NCI-H1105 (cell line): ENCODE measurements around the gene BMP10.
"Not testable (repeated sequence)": the region's sequence is repeated elsewhere in the genome, so short reads cannot be mapped to it uniquely, and the experiment has no call there.

Source experiments
- DNase-seq: peaks from one replicate; lab custom pipeline; 2025; lab: John Stamatoyannopoulos, UW

Gene BMP10

DNA sequence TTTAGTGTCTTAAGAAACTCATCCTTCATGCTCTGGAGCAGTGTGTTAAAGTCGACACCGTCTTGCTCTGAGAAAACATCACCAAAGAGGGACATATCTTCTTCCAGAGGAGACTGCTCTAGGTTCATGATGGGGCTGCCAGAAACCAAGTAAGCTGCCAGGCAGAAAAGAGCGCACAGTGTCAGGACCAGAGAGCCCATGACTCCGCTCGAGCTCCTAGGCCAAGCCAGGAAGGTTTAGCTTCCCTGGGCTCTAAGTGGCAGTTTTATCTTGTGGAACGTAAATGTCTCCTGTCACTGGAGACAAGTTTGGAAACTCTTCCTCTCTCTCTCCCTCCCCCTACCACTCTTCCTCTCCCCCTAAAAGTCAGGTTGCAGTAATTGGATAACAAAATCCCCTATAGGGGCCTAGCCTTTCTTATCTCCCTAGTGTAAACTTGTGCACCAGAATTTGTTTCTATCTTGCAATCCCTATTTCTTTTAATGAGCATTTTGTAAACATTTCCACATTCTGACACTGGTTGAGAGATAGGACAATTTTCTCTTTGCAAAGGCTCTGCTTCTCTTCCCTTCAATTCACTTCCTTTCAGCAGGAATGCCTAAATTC, at the start of gene BMP10:
Gene BMP10, minus strand, starts transcription at position 239 of the 606 bp plus-strand sequence. Its CDS starts 39 bp downstream, at position 200.
- DNase-seq: no peak

- DNase-seq: no peak
These were observed 49.4 kb upstream of the BMP10 start for GRCh38 chr2:68920481-68921170.

DNA sequence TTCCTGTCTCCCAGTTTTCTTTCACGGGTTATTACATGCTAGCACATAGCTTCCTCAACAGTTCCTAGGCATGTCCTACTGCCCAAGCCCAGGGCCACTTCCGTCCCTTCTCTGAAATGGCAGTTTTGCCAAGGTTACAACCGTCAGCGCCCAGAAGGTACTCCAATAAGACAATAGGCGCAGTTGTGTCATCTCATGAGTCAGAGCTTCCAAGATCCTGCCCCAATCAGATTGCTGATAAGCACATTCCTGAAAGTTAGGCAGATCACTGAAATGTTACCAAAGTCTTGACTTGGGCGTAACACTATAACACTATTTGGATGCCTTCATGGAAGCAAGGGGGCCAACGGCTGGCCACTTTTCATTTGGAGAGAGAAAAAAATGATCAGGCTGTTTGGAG, 47.3 kb upstream of the BMP10 start:
- no peak for DNase-seq

- DNase-seq: no peak
These were observed 46.0 kb upstream of the BMP10 start for GRCh38 chr2:68917034-68917718.

DNA sequence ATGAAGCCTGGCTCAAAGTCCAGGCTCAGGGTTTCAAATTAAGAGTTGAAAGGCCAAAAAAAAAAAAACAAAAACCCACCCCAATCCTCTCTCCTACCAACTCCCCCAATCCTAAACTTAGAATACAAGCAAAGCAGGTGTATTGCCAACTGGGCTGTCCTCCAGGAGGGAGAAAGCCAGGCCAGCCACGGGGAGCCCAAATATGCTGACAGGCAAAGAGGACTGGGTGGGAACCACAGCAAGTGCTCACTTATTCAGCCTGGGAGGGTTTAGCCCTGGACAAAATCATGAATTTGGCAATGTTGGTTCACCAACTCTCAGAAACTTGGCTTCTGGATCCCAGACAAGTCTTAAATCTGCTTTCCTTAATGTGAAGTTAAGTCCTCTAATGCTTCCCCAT, 45.0 kb upstream of the BMP10 start:
- no peak for DNase-seq

DNA sequence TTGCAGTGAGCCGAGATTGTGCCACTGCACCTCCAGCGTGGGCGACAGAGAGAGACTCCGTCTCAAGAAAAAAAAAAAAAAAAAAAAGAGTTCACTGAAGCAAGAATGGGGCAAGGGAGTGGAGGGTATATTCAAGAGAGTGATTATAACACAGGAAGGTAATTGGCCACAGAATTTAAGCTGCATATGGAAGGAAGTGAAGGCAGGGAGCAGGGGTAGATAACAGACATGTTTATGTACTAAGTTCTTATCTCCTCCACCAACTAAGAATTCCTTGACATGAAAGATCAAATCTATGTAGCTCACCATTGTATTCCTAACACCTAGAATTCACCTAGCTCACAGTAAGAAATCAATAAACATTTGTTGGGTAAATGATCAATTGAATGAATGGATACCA, 44.2 kb upstream of the BMP10 start:
- no peak for DNase-seq

DNA sequence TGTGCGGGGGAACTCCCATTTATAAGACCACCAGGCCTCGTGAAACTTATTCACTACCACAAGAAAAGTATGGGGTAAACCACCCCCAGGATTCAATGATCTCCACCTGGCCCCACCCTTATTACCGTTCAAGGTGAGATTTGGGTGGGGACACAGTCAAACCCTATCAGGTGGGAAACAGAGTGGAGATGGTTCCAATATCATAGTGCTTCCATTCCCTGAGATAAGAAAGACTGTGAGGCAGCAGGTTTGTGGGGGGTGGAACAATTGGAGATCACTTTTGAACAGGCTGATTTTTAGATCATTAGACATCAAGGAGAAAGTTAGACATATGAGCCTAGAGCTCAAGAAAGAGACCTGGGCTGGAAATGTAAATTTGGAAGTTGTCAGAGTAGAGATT, 42.2 kb upstream of the BMP10 start:
- DNase-seq: no peak

DNA sequence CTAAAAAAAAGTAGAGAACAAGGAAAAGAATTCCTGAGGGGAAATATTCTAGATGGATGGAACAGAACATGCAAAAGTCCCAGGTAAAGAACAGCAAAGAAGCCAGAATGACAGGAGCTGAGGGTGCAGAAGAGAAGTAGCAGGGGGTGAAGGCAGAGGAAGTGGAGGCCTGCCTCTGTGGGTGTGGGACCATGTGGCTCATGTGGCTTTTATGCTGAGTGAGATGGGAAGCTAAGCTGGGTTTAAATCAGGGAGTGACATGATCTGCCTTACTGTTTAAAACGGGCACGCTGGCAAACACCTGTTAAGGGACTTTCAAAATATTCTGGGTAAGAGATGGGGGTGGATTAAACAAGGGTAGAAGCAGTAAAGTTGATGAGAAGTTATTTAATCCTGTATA, 41.5 kb upstream of the BMP10 start:
- DNase-seq: no peak

- DNase-seq: no peak
These were observed 40.9 kb upstream of the BMP10 start for GRCh38 chr2:68912111-68912510.

- no peak for DNase-seq
These were observed 40.5 kb upstream of the BMP10 start for GRCh38 chr2:68911709-68912108.

GRCh38 chr2:68911246-68911645, 40.0 kb upstream of the BMP10 start:
- DNase-seq: no peak

DNA sequence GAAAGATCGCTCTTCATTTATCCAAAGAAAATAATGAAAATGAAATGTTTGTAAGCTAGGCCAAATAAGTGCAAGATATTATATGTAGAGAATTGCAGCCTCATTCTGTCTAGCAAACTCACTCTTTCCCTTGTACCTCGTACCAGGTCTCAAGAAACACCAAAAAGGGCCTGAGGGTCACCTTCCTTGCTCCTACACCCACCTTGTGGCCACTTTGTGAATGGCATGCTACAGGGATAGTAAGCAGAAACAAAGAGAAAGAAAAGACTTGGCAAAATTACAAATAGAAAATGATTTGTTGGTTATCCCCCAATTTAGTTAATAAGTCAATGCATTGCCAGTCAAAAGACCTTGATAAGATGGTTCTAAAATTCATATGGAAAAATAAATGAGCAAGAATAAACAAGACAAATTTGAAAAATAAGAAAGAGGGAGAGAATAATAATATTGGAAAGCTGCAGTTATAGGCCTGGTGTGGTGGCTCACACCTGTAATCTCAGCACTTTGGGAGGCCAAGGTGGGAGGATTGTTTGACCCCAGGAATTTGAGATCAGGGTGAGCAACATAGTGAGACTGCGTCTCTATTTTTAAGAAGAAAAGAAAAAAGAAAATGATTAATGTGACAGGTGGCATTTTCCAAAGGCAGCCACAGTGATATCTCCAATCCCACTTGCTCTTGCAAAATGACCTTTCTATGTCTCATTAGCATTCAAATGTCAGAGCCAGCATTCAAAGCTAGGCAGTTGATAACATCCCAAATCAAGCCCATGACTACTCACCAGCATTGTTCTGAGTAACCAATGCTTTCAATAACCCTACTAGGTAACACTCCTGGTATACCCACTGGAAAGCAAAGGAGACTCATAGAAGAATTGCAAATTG, 38.8 kb upstream of the BMP10 start:
- peak; percentile 63 for DNase-seq

DNA sequence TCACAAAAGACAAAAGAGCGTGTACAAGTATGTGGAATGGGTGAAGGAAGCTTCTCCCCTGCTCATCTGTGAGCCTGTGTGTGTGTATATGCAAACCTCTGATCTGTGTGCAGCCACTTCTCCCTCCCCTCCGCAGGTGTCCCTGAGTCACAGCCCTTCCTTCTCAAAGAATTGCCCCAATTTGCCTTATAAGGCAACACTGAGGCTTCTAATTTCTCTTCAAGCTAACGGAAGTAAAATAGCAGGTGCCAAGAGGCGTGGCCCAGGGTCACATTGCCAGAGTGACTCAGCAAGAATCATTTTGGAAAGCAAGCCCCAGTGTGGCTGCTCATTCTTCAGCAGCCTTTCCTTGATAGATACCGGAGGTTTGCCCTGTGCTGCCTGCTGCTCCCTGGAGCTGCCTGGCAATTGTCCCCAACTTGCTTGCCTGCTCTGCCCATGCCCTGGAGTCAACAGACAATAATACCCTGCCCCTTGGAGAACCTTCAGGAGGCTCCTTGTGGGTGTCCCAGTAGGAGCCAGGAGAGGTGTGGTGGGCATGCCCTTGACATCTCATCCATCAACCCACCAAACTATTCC, 37.3 kb upstream of the BMP10 start:
- DNase-seq: peak; percentile 25

GRCh38 chr2:68907920-68908253, 36.7 kb upstream of the BMP10 start:
- DNase-seq: no peak

GRCh38 chr2:68907232-68907919, 36.2 kb upstream of the BMP10 start:
- no peak for DNase-seq

- DNase-seq: no peak
These were observed 35.5 kb upstream of the BMP10 start for GRCh38 chr2:68906716-68907115.

DNA sequence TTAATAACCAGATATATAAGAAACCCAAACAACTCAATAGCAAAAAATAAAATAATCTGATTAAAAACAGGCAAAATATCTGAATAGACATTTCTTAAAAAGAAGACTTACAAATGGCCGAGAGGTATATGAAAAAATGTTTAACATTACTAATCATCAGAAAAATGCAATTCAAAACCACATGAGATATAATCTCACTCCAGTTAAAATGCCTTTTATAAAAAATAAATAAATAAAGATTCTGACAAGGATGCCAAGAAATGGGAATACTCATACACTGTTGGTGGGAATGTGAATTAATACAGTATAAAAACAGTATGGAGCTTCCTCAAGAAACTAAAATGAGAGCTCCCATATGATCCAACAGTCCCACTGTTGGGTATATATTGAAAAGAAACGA, 33.9 kb upstream of the BMP10 start:
- DNase-seq: no peak

DNA sequence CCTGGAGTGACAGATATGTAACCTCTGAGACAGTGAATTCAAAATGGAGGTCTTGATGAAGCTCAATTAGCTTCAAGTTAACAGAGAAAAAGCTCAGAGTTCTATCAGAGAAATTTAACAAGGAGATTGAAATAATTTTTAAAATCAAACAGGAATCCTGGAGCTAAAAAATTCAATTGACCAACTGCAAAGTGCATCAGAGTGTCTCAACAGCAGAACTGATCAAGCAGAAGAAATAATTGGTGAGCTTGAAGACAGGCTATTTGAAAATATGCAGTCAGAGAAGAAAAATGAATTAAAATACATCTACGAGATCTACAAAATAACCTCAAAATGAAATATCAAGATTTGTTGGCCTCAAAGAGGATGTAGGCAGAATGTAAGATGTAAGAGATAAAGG, 30.4 kb upstream of the BMP10 start:
- DNase-seq: no peak

DNA sequence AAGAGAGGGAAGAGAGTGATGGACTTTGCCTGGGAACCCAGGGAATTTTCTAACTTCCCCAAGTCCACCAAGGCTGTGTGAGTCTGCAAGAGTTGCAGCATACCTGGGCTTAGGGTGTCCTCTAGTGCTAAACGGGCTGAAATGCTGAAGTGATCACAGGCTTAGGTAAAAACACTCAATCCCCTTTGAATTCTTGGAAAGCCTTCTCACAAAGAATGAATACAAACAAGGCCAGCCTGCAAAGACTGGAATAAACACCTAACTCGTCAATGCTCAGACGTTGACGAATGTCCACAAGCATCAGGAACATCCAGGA, 30.0 kb upstream of the BMP10 start:
- DNase-seq: no peak

DNA sequence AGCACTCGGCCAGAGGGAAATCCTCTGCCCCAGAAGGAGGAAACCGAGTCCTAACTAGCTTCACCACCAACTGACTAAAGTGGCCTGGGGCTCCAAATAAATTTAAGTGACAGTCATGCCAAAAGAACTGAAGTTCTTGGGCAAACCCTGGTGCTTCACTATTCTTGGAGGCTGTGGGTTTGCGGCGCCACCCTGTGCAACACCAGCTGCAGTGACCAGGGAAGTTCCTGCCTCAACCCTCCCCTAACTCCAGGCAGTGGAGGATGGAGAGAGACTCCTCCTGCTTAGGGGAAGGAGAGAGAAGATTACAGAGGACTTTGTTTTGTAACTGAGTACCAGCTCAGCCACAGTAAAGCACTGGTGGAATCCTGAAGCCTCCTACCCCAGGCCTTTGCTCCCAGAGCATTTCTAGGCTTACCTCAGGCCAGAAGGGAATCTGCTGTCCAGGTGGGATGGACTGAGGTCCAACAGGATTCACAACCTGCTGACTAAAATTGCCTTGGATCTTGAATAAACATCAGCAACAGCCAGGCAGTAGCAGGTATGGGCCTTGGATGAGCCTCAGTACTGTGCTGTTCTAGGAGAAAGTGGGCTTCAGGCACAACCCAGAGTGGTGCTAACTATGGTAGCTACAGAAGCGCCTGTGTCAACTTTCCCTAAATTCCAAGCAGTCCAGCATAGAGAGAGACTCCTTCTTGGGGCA, 29.4 kb upstream of the BMP10 start:
- no peak for DNase-seq

GRCh38 chr2:68895981-68896380, 24.8 kb upstream of the BMP10 start:
- DNase-seq: not testable (repeated sequence)
